OCI-LY7 (cell line): ENCODE data around the gene URGCP. TPM values are rescaled to one million over a fixed set of nuclear protein-coding genes. Genes with fewer than 3 reads are reported as not detected.
A peak's percentile ranks its signal among the peaks of the same experiment; 100 is the strongest.

ENCODE experiments used
- BruUV-seq: library from RNA; stranded (reverse); fragments of 400-500 nt; replicated peaks from 2 replicates; lab custom pipeline; 2021; lab: Mats Ljungman, UMichigan
- CTCF ChIA-PET: fragments of 300-600 bp; sonication (Branson Sonifier 250); formaldehyde crosslinking; loops from one replicate; lab custom pipeline; 2022; ENCODE audit warnings: antibody characterized with exemption; ENCODE audit not compliant: unreplicated experiment; lab: Charles Lee
- POLR2A ChIA-PET: fragments of 300-600 bp; sonication (Branson Sonifier 250); formaldehyde crosslinking; loops from one replicate; lab custom pipeline; 2022; ENCODE audit warnings: antibody characterized with exemption; lab: Charles Lee
- DNase-seq: peaks from one replicate; pipeline ENCODE4 v3.0.0-alpha.2; 2015; ENCODE audit warnings: low spot score
- H2AFZ ChIP-seq: fragments of 200-600 bp; sonication (generic), shearing (Covaris generic); 2 replicates; pipeline ENCODE4 v1.6.1; 2014; ENCODE audit warnings: mild to moderate bottlenecking, antibody characterized with exemption, low read length, moderate library complexity
- H3K27ac ChIP-seq: fragments of 200-600 bp; sonication (generic); 2 replicates; pipeline ENCODE4 v1.5.1; 2014; ENCODE audit warnings: mixed run types, low read depth, mild to moderate bottlenecking, moderate library complexity, low read length, inconsistent platforms; ENCODE audit not compliant: poor library complexity, severe bottlenecking
- H3K36me3 ChIP-seq: fragments of 200-600 bp; sonication (generic); 2 replicates; pipeline ENCODE4 v1.6.1; 2014; ENCODE audit warnings: mild to moderate bottlenecking, antibody characterized with exemption, low read length, moderate library complexity, mixed read lengths; ENCODE audit not compliant: insufficient read depth
- H3K4me1 ChIP-seq: fragments of 200-600 bp; sonication (generic); 2 replicates; pipeline ENCODE4 v1.5.1; 2014; ENCODE audit warnings: mild to moderate bottlenecking, low read length; ENCODE audit not compliant: insufficient read depth, poor library complexity, severe bottlenecking
- H3K4me2 ChIP-seq: fragments of 200-600 bp; sonication (generic); 2 replicates; pipeline ENCODE4 v1.6.1; 2014; ENCODE audit warnings: mild to moderate bottlenecking, low read length
- H3K4me3 ChIP-seq: fragments of 200-600 bp; sonication (generic); 2 replicates; pipeline ENCODE4 v1.5.1; 2014; ENCODE audit warnings: mild to moderate bottlenecking, low read depth, low read length; ENCODE audit not compliant: poor library complexity, severe bottlenecking
- H3K79me2 ChIP-seq: fragments of 200-600 bp; sonication (generic); 2 replicates; pipeline ENCODE4 v1.6.1; 2016; ENCODE audit warnings: low read depth, mild to moderate bottlenecking, low read length, moderate library complexity, mixed read lengths; ENCODE audit not compliant: insufficient read depth
- H3K9me2 ChIP-seq: fragments of 200-600 bp; sonication (generic); 2 replicates; pipeline ENCODE4 v1.6.1; 2016; ENCODE audit warnings: mild to moderate bottlenecking, low read length, mixed read lengths; ENCODE audit not compliant: insufficient read depth
- H3K9me3 ChIP-seq: fragments of 200-600 bp; sonication (generic); 2 replicates; pipeline ENCODE4 v1.6.1; 2014; ENCODE audit warnings: mild to moderate bottlenecking, mixed run types, low read length, mixed read lengths
- H4K20me1 ChIP-seq: fragments of 200-600 bp; sonication (generic); 2 replicates; pipeline ENCODE4 v1.6.1; 2014; ENCODE audit warnings: mild to moderate bottlenecking, antibody characterized with exemption, low read length, moderate library complexity, mixed read lengths; ENCODE audit not compliant: insufficient read depth
- EZH2phosphoT487 ChIP-seq: fragments of 200-600 bp; sonication (generic); IDR thresholded peaks from 2 replicates; pipeline ENCODE4 v1.6.1; 2018; ENCODE audit warnings: low read depth, borderline replicate concordance, mild to moderate bottlenecking, mixed run types, antibody characterized with exemption, low read length, moderate library complexity, mixed read lengths
- intact Hi-C: fragments of 100-400 bp; cut with micrococcal nuclease; formaldehyde crosslinking; loops from one replicate; pipeline ENCODE4 v1.10.0; 2022; ENCODE audit not compliant: unreplicated experiment
- total RNA-seq, 2 experiments: library from RNA; depleted of rRNA in 1 of 2; stranded (reverse); fragments of >200 nt in 1 of 2; shearing (Covaris generic) in 1 of 2; gene quantifications; 2 replicates each; pipeline ENCODE4 v1.2.3, GENCODE V29; 2014 to 2022
- TF ChIP-seq, protein P1 (sequence below): fragments of 200-600 bp; sonication (generic); conservative IDR thresholded peaks from 2 replicates; pipeline ENCODE4 v1.5.1; 2014; ENCODE audit warnings: mild to moderate bottlenecking, antibody characterized with exemption, low read length, moderate library complexity, mixed read lengths

The URGCP gene
- total RNA-seq, 2 experiments from 2014 or later, result 4.7 to 6.8 TPM

DNA sequence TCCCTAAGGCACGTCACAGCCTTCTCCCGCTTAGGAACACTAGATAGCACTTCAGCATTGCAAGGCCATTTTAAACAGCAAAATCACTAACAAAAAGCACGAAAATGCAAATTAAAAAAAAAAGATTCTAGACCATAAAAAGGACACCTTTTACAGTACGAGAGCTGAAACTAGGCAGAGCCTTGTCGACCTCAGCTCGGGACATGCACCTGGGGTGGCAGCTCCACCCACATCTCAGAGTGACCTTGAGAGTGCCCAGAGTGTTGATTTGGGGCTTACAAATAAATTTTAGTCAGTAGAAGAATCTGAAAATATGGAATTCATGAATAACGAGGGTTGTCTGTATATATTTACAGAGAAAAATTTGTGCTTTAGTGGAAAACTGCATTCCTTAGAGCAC lies 38.2 kb downstream of the URGCP start:
- ChIA-PET POLR2A (interaction anchor here (0.6 to 1.5 kb wide), 2 partner anchors 138 to 786 kb away, joined by 3 to 5 read pairs; no protein-coding TSS in a partner anchor), CTCF (no interaction called here)
- Histone ChIP-seq H4K20me1 (no peaks in the 10 kb centered on the region), H2AFZ (peak overlapping the region; percentile 59; the same call in 1 of the 2 replicates), H3K9me3 (no peaks in the 10 kb centered on the region), H3K4me2 (peak overlapping the region; percentile 86), H3K79me2 (no peaks in the 10 kb centered on the region; the same call in 1 of the 2 replicates), H3K4me1 (peaks cover 14% of the 10 kb centered on the region), H3K9me2 (no peaks in the 10 kb centered on the region), H3K36me3 (peaks cover 24% of the 10 kb centered on the region), H3K4me3 (peak overlapping the region; percentile 75), H3K27ac (no peak overlapping the region)
- peak; percentile 19 for DNase-seq
- TF ChIP-seq, protein P1, sequence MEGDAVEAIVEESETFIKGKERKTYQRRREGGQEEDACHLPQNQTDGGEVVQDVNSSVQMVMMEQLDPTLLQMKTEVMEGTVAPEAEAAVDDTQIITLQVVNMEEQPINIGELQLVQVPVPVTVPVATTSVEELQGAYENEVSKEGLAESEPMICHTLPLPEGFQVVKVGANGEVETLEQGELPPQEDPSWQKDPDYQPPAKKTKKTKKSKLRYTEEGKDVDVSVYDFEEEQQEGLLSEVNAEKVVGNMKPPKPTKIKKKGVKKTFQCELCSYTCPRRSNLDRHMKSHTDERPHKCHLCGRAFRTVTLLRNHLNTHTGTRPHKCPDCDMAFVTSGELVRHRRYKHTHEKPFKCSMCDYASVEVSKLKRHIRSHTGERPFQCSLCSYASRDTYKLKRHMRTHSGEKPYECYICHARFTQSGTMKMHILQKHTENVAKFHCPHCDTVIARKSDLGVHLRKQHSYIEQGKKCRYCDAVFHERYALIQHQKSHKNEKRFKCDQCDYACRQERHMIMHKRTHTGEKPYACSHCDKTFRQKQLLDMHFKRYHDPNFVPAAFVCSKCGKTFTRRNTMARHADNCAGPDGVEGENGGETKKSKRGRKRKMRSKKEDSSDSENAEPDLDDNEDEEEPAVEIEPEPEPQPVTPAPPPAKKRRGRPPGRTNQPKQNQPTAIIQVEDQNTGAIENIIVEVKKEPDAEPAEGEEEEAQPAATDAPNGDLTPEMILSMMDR, result no peak
- no peak for TF ChIP-seq EZH2phosphoT487
- intact Hi-C loops, result no loop called here
- BruUV-seq, result no TSS peak

DNA sequence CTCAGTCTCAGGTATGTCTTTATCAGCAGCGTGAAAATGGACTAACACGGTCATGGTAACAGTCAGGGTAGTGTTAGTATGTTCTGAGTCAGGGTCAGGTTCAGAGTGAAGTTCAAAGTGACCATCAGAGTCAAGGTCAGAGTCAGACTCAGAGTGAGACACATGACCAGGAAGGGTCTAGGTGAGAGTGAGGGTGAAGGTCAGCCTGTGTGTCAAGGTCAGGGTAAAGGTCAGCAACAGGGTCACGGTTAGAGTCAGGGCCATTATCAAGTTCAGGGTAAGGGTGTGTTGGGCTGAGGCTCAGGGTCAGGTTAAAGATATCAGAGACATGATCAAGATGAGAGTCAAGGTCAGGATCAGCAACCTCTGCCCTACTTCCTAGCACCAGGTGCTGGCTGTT lies 41.1 kb downstream of the URGCP start:
- Histone ChIP-seq H3K79me2 (no peaks in the 10 kb centered on the region; the same call in 1 of the 2 replicates), H3K9me3 (no peaks in the 10 kb centered on the region), H2AFZ (no peak overlapping the region), H3K4me1 (peaks cover 14% of the 10 kb centered on the region), H3K4me2 (no peak overlapping the region), H3K27ac (no peak overlapping the region), H3K9me2 (no peaks in the 10 kb centered on the region), H3K4me3 (no peak overlapping the region), H3K36me3 (peaks cover 24% of the 10 kb centered on the region), H4K20me1 (no peaks in the 10 kb centered on the region)
- BruUV-seq, result no TSS peak
- no peak for TF ChIP-seq EZH2phosphoT487
- TF ChIP-seq, protein P1, result no peak
- no peak for DNase-seq
- ChIA-PET CTCF (no interaction called here), POLR2A (no interaction called here)
- intact Hi-C loops, result no loop called here

DNA sequence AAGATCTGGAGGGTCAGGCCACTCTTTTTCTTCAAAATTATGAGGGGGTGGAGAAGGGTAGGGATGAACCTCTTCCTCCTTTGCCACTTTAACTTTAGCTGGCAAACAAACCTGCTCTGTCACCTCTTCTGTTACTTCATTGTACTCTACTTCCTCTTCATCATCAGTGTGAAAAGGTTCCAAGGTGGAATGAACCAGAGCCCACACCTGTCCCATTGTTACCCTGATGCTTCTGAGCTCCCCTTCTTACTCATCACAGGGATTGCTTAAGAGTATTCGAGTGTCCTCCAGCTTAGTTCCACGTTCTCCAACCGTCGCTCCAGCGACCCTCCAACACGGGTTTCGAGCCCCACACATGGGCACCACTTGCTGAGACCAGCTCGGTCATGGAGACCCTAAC lies 42.3 kb downstream of the URGCP start:
- Histone ChIP-seq H3K9me3 (no peaks in the 10 kb centered on the region), H3K79me2 (no peaks in the 10 kb centered on the region; the same call in 1 of the 2 replicates), H4K20me1 (no peaks in the 10 kb centered on the region), H3K9me2 (no peaks in the 10 kb centered on the region), H3K27ac (no peak overlapping the region), H3K4me3 (no peak overlapping the region), H3K4me1 (peaks cover 8% of the 10 kb centered on the region), H3K36me3 (peaks cover 24% of the 10 kb centered on the region), H3K4me2 (no peak overlapping the region), H2AFZ (no peak overlapping the region)
- no peak for DNase-seq
- ChIA-PET POLR2A (no interaction called here), CTCF (no interaction called here)
- TF ChIP-seq, protein P1, result no peak
- no peak for TF ChIP-seq EZH2phosphoT487
- BruUV-seq, result no TSS peak
- intact Hi-C loops, result no loop called here
